Erythroblast (primary cell): ENCODE data around the gene FOXJ3.

Experiments
- DNase-seq, 2 experiments: peaks; one replicate each; lab custom pipeline; 2025; lab: John Stamatoyannopoulos, UW
- GATA1 ChIP-seq: IDR thresholded peaks from 2 replicates; pipeline ENCODE4 v1.6.1; 2011; ENCODE audit warnings: low read depth, mild to moderate bottlenecking, control low read depth, low read length, moderate library complexity
- POLR2A ChIP-seq: IDR thresholded peaks from 2 replicates; pipeline ENCODE4 v1.6.1; 2011; ENCODE audit warnings: mild to moderate bottlenecking, low read length

Gene FOXJ3

DNA sequence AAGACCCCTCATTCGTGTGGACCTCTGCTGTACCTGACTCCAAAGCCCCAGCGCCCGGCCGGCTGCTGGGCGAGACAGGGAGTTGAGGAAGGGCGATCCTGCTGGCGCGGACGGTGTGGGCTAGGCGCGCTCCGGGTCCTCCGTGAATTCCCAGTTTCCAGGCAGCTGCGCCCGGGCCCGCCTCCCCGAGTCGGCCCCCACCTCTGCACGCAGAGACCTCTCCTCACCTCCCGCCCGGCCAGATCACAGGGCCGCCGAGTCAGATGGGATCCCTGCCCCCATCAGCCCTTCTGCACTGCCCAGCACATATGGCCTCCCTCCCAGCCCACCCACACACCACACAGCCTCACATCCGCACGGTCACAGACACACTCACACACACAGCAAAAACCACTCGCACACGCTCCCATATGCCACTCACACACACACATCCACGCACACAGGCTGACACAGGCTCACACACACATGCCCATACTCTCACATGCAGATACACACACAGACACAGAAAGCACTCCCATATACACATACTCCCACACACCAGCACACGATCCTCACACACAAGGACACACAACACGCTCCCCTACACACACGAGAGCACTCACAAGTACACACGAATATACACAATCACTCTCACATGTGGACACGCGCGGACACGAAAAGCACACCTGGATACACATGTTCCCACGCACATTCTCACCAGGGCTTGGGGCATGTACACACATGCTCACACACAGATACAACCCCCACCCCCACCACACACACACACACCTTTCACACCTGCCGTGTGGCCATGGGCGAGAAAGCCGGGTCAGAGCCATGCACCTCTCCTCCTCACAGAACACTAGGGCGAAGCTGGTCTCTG is 189.0 kb downstream of the FOXJ3 start:
- DNase-seq = no peak
- no peak for TF ChIP-seq GATA1
- TF ChIP-seq POLR2A = no peak

DNA sequence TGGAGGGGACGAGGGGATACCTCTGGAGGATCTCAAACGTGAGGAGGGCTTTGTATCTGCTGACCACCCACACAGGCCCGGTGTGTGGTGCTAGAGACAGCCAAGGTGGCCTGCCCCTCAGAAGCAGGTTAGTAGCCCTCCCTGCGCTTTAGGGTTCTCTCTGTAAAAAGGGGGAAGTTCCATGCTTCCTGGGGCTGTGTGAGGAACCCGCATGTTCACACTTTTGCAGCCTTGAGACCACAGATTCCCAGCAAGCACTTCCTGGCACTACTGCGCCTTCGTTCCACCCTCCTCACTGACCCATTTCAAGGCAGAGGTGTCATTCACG is 189.7 kb downstream of the FOXJ3 start:
- no peak for DNase-seq
- no peak for TF ChIP-seq POLR2A
- no peak for TF ChIP-seq GATA1

DNA sequence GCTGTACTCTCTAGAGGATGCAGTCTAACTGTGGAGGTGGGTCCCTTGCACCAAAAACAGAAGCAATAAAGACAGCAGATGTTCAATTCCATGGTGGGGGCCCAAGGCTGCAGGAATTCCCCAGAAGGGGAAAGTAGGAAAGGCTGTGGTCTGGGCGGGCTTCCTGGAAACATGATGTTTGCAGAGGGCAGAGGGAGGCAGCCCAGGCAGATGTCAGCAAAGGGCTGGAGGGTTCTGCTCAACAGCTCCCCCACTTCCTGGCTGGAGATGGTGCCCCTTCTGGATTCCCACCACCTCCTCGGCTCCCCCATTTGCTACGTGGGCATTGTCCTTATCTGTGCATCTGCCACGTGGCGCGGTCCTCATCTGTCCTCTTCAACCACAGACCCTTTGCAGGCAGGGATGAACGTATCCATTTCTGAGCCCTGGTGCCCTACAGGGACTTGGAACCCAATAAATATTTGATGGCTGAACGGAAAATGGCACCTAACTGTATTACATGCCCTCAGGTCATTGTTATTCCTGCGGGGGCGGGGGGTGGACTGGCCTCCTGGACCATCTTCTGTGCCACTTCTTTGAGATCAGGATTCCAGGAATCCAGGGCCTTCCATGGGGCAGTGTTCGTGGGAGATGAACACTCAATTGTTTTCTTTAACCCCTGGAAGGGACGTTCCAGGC is 190.2 kb downstream of the FOXJ3 start:
- DNase-seq = no peak
- TF ChIP-seq POLR2A = no peak
- no peak for TF ChIP-seq GATA1

DNA sequence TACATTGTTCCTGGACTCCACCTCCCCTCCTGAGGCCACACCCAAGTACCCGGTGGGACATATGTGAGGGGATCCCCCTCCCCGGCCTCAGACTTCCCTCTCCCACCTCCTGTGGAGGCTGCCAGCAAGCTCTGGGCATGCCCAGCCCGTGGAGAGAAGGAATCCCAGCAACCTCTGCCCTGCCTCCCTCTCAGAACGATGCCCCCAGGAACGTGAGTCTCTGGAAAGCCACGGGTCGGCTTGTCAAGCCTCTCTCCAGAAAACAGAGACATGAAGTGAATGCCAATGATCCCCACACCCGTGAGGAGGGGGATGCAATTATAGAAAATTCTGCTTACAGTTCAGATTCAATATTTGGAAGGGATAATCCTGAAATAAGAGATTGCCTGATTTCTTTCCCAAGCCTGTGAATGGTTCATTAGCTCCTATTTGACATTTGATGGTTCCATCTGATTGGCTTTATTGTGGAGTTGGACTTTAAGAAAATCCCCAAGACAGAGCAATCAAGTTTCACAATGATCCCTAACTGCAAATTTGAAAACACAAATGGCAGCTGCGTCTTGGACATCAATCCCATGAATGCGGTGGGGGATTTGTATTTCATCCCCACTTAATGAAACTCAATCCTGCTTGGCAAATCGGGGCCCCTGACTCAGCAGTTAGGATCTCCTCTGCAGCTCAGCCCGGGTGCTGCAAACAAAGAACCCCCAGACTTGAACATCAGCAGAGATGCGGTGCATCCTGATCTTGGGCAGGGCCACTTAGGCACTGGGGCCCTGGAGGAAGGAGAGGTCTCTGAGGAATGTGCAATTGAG is 190.9 kb downstream of the FOXJ3 start:
- DNase-seq = no peak
- TF ChIP-seq GATA1 (no peak), POLR2A (no peak)

DNA sequence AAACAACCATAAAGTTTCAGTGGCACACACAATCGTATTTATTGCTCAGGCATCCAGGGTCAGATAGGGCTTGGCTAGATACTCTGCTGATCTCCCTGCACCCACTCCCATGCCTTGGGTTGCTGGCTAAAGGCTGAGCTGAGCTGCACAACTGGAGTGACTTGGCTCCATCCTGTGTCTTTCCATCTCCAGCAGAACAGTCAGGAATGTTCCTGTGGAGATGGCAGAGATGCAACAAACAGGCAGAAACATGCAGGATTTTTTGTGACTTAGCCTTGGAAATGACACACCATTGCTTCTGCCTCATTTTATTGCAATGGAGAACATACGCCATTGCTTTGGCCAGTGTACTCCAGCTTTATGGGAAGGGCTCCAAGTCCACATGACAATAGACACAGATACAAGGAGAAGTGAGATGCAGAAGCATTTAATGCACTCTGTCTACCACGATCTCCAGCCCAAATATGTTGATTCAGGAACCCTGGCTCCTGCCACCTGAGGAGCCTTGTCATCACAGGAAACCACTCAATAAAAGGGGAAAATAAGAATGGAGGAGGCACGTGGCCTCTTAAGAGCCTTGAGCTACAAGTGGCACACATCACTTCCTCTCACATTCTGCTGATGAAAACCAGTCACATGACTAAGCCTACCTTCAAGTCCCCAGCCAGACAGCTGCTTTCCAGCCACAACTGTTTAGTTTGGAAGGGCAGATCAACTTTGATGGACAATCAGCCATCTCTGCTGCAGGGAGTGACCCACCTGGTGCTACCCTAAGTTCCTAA is 191.9 kb downstream of the FOXJ3 start:
- TF ChIP-seq GATA1 (no peak), POLR2A (no peak)

DNA sequence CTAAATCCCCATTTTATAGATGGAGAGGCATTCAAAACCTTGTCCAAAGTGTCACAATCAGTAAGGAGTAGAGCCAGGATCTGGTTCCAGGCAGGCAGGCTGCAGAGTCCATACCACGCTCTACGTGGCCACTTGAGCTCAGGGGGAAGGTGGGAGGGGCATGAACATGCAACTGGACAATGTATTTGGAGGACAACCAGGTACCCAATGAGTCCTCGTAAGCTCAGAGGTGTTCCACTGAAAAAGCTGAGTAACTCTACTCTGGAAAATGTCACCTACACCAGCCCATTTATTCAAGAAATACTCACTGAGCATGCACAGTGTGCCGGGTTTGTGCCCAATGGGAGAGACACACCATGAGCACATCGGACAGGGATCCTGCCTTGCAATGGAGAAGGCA is 193.1 kb downstream of the FOXJ3 start:
- DNase-seq = no peak
- TF ChIP-seq POLR2A (no peak), GATA1 (no peak)

More for the DNA sequence above, 191.9 kb downstream of the FOXJ3 start:
- no peak for DNase-seq

DNA sequence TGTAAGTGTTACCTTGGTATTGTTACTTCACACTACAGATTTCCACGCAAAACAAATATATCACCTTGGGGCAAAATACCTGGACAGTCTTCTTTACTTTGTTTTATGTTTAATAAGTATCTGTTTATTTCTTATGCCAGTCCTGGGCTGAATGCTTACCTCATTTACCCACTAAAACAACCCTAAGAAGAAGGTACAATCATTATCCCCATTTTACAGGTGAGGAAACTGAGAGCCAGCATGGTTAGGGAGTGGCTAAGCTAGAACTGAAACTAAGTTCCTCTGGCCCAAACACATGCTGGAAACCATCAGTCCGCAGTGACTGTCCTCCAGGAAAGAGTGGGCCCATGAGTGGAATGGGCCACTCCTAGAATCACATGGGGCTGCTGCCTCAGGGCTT is 194.8 kb downstream of the FOXJ3 start:
- DNase-seq = no peak
- TF ChIP-seq POLR2A (no peak), GATA1 (no peak)

DNA sequence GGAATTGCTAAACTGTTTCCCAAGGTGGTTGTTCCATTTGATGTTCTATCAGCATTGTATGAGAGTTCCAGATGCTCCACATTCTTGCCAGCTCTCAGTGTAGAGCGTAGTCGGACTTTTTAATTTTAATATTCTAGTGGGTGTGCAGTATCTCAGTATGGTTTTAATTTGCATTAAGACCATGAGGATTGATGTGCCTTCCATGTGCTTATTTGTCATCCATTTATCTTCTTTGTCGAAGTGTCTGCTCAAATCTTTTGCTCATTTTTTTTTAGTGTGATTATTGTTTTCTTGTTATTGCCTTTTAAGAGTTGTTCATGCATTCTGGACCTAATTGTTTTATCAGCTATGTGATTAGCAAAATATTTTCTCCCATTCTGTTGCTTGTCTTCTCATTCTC is 195.6 kb downstream of the FOXJ3 start:
- no peak for DNase-seq
- TF ChIP-seq GATA1 = no peak
- no peak for TF ChIP-seq POLR2A

DNA sequence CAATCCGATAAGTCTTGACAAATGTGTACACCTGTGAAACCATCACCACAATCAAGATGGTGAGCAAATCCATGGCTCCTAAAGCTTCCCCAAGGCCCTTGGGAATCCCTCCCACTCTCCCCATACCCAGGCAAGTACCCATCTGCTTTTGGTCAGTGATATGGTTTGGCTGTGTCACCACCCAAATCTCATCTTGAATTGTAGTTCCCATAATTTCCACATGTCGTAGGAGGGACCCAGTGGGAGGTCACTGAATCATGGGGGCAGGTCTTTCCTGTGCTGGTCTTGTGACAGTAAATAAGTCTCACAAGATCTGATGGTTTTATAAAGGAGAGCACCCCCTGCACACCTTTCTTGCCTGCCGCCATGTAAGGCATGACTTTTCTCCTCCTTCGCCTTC is 196.4 kb downstream of the FOXJ3 start:
- DNase-seq = no peak
- no peak for TF ChIP-seq GATA1
- TF ChIP-seq POLR2A = no peak

DNA sequence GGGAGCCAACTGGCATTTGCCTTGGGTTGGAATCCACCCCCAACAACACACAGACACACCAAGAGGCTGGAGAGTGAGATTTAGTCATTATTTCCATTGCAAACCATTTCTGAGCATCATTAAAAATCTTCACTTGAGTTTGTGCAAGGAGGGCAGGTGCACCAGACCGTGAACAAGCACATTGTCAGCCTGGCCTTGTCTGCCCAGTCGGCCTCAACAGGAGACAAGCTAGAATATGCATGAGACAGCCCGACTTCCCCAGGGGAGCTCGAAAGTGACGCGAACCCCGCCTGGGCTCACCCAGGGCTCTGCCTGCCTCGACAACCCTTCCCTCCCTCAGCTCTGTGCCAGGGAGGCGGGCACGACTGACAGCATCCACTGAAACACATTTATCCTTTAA is 197.3 kb downstream of the FOXJ3 start:
- TF ChIP-seq POLR2A (no peak), GATA1 (no peak)
- no peak for DNase-seq

DNA sequence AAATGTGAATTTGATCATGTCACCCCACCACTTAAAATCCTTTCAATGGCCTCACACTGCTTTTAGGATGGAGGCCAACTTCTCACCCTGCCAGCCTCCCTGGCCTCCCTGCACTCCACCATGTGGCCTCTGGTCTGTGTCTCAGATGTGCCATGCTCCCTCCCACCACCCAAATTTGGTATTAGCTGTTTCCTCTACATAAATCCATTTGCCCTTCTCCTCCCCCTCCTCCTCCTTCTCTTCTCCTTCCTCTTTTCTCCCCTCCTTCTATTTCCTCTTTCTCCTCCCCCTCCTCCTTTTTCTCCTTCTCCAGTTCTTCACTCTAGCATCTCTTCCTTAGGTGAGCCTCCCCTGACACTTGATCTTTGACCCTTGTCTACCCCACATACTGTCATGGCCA is 198.6 kb downstream of the FOXJ3 start:
- TF ChIP-seq POLR2A (no peak), GATA1 (no peak)
- no peak for DNase-seq

DNA sequence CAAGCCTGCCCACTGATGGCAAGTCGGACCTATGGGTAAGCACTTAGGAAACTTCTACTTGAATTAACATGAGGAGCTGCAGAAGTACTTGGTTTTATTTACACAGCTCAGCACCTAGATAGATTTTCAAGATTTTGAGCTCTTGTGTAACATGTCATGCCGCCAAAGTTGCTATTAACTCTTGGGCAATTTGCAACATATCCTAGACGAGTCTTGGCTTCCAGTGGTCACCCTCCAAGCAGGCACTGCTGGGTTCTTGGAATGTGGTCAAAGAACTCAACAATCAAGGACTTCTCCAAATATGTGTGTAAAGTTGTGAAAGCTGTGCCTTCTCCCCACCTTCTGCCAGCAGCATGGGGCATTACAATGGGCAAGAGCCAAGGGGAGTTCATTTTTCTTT is 199.6 kb downstream of the FOXJ3 start:
- TF ChIP-seq POLR2A (no peak), GATA1 (no peak)
- DNase-seq = no peak

DNA sequence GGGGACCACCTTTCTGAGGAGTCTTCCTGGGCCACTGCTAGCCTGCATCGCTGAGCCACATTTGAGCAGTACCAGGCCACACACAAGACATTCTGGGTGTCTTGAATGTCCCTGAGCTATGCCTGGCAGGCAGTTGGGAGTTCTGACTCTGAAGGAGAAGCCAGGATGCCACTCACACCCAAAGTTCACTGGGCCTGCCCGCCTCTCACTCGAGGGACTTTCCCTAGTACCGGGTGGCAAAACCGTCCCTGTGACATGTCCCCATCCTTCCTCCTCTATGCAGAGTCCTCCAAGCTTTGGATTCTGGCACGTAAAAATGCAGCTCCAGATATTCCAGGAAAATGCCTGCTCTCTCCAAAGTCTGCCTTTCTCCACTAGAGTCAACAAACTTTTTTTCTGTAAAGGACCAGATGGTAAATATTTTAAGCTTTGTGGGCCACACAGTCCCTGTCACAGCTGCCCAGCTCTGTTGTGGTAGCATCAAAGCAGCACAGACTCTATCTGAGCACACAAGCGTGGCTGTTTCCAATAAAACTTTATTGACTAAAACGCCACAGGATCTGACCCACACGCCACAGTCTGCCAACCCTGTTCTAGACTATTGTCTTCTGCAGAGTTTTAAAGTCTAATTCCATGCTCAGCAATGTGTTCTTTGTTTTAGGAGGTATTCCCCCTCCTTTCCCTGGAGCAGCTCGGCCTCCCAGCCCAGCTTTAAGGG is 201.1 kb downstream of the FOXJ3 start:
- DNase-seq = no peak
- TF ChIP-seq POLR2A (no peak), GATA1 (no peak)
